Hematopoietic multipotent progenitor cell treated with erythropoietin and hydrocortisone succinate and interleukin-3 and kit ligand, for 4 days (in vitro differentiated cells): Measurements from ENCODE around the gene RDH13.
A peak's percentile ranks its signal among the peaks of the same experiment; 100 is the strongest.
"Not testable (repeated sequence)": the region's sequence is repeated elsewhere in the genome, so short reads cannot be mapped to it uniquely, and the experiment has no call there.

Experiments used
- DNase-seq: peaks from one replicate; pipeline ENCODE4 v3.0.0-alpha.2; 2015

RDH13 gene

GRCh38 chr19:55076321-55076720, 13.4 kb upstream of the RDH13 start:
- DNase-seq = no peak

GRCh38 chr19:55075371-55075998, 12.5 kb upstream of the RDH13 start, which contains the start of gene EPS8L1:
EPS8L1 (plus strand) TSS chr19:55075869; CDS start chr19:55076445, 576 bp downstream.
- DNase-seq = no peak

- no peak for DNase-seq
These were observed 9.0 kb upstream of the RDH13 start for GRCh38 chr19:55071913-55072312.

- DNase-seq = peak; percentile 46
These were observed 8.2 kb upstream of the RDH13 start for GRCh38 chr19:55071129-55071502.

- no peak for DNase-seq
These were observed 7.6 kb upstream of the RDH13 start for GRCh38 chr19:55070466-55071128.

GRCh38 chr19:55069865-55070197, 6.9 kb upstream of the RDH13 start:
- no peak for DNase-seq

GRCh38 chr19:55068950-55069864, 6.3 kb upstream of the RDH13 start:
- DNase-seq = no peak

GRCh38 chr19:55067869-55068268, 4.9 kb upstream of the RDH13 start:
- no peak for DNase-seq

- no peak for DNase-seq
These were observed 3.3 kb upstream of the RDH13 start for GRCh38 chr19:55066107-55066709.

- not testable (repeated sequence) for DNase-seq
These were observed 2.6 kb upstream of the RDH13 start for GRCh38 chr19:55065516-55065915.

- DNase-seq = no peak
These were observed 520 bp upstream of the RDH13 start for GRCh38 chr19:55063492-55063843.

- DNase-seq = not testable (repeated sequence)
These were observed 2.7 kb downstream of the RDH13 start for GRCh38 chr19:55060287-55060686.

GRCh38 chr19:55058781-55059610, 4.0 kb downstream of the RDH13 start:
- DNase-seq = peak; percentile 67

- DNase-seq = no peak
These were observed 6.1 kb downstream of the RDH13 start for GRCh38 chr19:55056827-55057226.

GRCh38 chr19:55053735-55054134, 9.2 kb downstream of the RDH13 start:
- no peak for DNase-seq

- DNase-seq = no peak
These were observed 12.0 kb downstream of the RDH13 start for GRCh38 chr19:55050749-55051532.

GRCh38 chr19:55048446-55048845, 14.5 kb downstream of the RDH13 start:
- no peak for DNase-seq

- no peak for DNase-seq
These were observed 15.0 kb downstream of the RDH13 start for GRCh38 chr19:55047951-55048350.

GRCh38 chr19:55046975-55047622, 15.8 kb downstream of the RDH13 start:
- DNase-seq = no peak

GRCh38 chr19:55044771-55045716, 17.9 kb downstream of the RDH13 start:
- no peak for DNase-seq
